NCI-H1694 (cell line): ENCODE data around the gene CANT1.
A peak's percentile ranks its signal among the peaks of the same experiment; 100 is the strongest.
"Not testable (repeated sequence)": the region's sequence is repeated elsewhere in the genome, so short reads cannot be mapped to it uniquely, and the experiment has no call there.

Experiments
- DNase-seq: peaks from one replicate; lab custom pipeline; 2025; lab: John Stamatoyannopoulos, UW

The CANT1 gene

GRCh38 chr17:79027274-79027924, 17.8 kb upstream of the CANT1 start:
- DNase-seq, result no peak

DNA sequence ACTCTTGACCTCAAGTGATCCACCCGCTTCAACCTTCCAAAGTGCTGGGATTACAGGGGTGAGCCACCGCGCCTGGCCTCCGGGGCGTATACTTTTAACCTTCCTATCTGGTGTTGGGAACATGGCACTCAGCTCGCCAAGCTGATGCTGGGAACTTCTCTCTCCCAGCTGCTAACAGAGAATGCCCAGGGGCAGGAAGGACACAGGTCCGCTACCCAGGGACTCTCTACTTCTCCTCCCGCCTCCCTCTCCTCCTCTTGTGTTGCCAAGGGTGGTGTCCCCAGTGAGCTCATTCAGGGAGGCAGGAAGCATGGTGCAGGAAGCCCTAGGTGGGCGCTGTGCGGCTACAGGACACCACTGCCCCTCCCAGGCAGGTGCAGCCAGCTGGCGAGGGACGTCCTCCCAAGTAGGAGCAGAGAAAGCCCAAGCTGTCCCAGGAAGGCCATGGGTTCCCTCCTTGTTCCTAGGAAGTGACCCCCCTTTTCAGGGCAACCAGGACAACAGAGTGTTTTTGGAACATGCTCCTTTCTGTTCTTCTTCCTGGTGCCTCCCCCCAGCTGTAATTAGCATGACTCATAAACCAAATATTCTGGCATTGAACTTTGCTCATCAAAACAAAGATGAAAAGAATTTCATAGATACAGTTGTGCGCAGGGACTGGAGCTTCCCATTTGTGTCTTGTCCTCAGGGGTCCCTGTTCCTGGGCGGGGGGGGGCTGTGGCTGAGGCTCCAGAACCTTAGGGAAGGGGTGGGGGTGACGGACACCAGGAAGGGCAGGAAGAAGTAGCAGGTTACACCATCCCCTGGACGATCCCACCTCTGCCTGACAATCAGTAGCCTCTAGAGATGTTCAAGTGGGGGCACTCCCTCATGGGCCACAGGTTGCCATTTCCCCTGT, 17.1 kb upstream of the CANT1 start:
- no peak for DNase-seq

GRCh38 chr17:79024901-79025737, 15.6 kb upstream of the CANT1 start:
- DNase-seq, result no peak

DNA sequence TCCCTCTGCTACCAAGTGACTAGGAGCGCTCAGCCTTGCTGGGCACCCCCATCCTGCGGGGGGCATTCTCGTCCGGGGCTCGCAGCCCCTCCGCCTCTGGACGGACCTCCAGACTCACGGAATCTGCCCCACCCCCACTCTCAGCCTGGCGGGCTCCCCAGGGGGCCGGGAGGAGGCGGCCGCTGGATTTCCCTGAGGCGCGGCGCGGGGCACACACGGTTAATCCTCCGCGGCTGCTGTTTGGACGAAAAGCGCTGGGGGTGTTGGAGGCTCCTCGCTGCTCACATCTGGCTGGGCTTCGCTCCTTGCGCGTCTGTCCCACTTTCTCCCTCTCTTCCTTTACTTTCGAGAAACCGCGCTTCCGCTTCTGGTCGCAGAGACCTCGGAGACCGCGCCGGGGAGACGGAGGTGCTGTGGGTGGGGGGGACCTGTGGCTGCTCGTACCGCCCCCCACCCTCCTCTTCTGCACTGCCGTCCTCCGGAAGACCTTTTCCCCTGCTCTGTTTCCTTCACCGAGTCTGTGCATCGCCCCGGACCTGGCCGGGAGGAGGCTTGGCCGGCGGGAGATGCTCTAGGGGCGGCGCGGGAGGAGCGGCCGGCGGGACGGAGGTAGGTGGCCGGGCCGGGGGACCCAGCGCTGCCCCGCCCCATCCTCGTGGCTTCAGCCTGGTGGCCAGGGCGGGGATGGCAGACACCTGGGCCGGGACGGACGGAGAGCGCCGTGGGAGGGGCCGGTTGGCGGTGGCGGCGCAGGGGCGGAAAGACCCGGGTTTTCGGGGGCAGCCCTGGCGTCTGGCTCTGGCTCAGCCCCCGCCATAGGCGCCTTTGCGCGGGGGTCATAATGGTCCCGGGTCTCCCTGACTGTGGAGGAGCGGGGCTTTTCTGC, 14.6 kb upstream of the CANT1 start, which contains the start of gene C1QTNF1:
TSS of gene C1QTNF1 (plus strand) at position 284 of the 886 bp plus-strand sequence. CDS start 19,800 bp downstream, outside the sequence.
- no peak for DNase-seq

GRCh38 chr17:79023180-79023705, 13.7 kb upstream of the CANT1 start:
- no peak for DNase-seq

DNA sequence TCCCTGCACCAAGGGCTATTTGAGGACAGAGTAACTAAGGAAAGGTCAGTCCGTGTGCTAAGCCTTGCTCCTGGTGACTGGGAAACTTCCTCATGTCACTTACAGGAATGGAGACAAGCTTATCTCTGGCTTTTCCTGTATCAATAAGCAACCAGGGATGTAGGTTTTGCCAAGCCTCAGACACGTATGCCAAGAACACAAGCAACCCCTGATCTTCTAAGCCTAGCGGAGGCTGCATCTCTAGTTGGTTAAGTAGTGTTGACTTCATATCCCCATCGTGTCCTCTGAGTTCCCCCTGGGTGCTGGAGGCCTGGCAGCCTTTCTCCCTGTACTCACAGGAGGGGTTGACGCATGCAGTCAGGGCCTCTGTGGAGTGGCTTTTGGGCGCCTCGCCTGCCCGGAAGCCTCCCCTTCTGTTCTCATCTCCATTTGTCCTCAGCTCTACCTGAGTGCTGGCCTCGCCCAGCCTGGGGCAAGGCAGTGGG, 13.0 kb upstream of the CANT1 start:
- DNase-seq, result no peak

GRCh38 chr17:79021929-79022328, 12.4 kb upstream of the CANT1 start:
- not testable (repeated sequence) for DNase-seq

DNA sequence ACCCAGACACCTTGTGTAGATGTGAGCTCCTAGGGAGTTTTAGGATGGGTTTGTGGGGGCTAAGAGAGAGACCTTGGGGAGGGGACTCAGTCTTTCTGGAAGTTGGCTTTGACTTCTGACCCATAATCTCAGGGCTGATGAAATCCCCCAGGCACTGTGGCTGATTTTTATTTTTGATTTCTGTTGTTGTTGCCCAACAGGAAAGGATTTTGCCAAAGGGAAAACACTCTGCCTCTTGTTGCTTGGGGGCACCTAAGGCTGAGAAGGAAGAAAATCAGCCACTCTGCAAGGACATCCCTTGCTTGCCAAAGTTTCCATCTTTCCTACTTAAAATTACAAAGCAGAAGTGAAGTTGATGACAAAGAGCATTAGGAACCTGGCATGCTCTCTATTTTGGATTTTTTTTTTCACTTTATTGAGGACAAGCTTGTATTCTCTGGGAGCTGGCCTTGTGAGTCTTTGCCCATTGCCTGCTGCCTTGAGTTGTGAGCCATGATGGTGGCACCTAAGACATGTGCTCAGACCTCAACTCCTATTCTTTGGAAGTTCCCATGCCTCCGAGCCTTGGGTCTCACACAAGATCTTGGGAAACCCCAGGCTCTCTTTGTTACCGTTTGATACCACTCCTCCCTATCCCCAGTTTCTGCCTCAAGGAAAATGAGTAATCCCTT, 11.2 kb upstream of the CANT1 start:
- DNase-seq, result no peak

- DNase-seq, result peak; percentile 85
These were observed 10.3 kb upstream of the CANT1 start for GRCh38 chr17:79019632-79020584.

DNA sequence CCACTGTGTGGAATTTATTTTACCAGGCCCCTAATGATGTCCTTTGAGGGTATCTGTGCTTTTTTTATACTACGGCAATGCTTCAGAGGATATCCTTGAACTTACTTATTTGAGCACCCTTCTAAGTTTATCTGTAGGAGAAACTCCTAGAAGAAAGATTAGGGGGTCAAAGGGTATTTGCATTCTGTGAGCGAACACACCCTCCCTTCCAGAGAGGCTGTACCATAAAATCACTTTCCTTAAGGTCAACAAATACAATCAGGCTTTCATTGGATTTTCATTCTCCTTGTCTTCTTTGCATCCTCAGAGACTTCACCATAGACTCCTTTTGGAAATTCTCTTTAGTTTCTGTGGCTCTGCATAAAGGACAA, 9.7 kb upstream of the CANT1 start:
- no peak for DNase-seq

GRCh38 chr17:79018370-79018695, 8.8 kb upstream of the CANT1 start:
- DNase-seq, result no peak

GRCh38 chr17:79017546-79018369, 8.2 kb upstream of the CANT1 start:
- DNase-seq, result no peak

- no peak for DNase-seq
These were observed 4.7 kb upstream of the CANT1 start for GRCh38 chr17:79014158-79014758.

GRCh38 chr17:79012563-79013134, 3.1 kb upstream of the CANT1 start:
- no peak for DNase-seq

- DNase-seq, result no peak
These were observed 2.0 kb upstream of the CANT1 start for GRCh38 chr17:79011451-79012147.

DNA sequence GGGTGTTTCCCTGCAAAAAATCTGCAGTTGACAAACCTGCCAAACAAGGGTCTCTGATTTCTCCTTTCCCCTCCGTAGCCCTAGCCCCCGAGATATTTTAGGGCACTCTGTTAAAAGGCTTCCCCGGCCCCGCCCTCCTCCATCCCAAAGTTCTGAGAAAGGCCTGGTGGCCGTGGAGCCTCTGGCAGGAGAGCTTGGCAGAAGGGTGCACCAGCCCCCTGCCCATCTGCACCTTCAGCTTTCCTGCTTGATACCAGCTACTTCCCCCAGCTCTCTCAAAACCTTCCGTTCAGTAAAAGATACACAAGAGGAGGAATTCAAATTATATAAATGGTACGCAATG, 711 bp upstream of the CANT1 start:
- no peak for DNase-seq
